GM13977 (cell line): Measurements from ENCODE around the gene IL36G.

ENCODE experiments used
- DNase-seq: peaks from one replicate; pipeline ENCODE4 v3.0.0; 2012; ENCODE audit warnings: low spot score
- CTCF ChIP-seq: IDR thresholded peaks from 2 replicates; pipeline ENCODE4 v1.5.1; 2012; ENCODE audit warnings: mild to moderate bottlenecking, control low read depth; ENCODE audit not compliant: insufficient read depth; ENCODE audit errors: extremely low read depth, missing control alignments
- in situ Hi-C: fragments of 300-500 bp; cut with MboI; formaldehyde crosslinking; loops from one replicate; pipeline ENCODE4 v1.12.0; 2022; ENCODE audit warnings: low sequenced_read_pairs, low pct_unique_long_range_greater_than_20kb, mixed read lengths, inconsistent platforms; ENCODE audit not compliant: unreplicated experiment

IL36G gene

GRCh38 chr2:113012436-113013335, 34.9 kb downstream of the IL36G start:
- in situ Hi-C loops, result no loop called here

GRCh38 chr2:113013336-113013661, 35.5 kb downstream of the IL36G start:
- no peak for DNase-seq
- TF ChIP-seq CTCF, result no peak
- in situ Hi-C loops, result no loop called here

More at GRCh38 chr2:113012436-113013335, 34.9 kb downstream of the IL36G start:
- DNase-seq, result no peak
- TF ChIP-seq CTCF, result no peak

DNA sequence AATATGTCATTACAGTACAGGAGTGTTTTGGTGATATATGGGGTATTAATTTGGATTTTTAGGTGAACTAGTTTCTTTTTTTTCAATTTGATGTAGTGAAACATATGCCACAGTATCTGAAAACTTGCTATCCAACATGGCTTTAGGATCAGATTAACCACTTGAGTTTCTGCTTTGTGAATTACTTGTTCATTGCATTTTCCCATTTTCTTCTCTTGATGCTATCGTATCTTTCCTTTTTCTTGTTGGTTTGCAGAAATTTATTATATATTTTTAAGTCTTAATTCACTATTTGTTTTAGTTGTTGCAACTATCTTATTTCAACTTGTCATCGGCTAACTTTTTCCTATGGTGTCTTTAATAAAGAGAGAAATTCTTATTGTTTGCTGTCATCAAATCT, 36.3 kb downstream of the IL36G start:
- in situ Hi-C loops, result no loop called here
- no peak for TF ChIP-seq CTCF
- DNase-seq, result no peak

DNA sequence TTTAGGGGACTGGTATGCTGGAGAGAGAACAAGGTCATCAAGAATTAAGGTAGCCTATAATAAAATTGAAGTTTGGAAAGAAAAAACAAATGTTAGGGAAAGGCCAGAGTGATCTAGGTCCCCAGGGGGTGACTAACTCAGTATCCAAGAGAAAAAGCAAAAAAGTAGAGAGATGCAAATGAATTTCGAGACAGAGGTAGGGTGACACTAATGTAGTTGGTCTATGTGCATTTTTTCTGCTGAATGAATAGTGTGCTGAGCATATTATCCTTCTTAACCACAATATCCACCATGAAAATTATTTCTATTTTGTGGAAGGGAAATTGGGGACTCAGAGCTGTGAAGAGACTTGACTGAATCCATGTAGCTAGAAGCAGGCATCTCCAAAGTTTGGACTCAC, 37.2 kb downstream of the IL36G start:
- in situ Hi-C loops, result no loop called here
- DNase-seq, result no peak

DNA sequence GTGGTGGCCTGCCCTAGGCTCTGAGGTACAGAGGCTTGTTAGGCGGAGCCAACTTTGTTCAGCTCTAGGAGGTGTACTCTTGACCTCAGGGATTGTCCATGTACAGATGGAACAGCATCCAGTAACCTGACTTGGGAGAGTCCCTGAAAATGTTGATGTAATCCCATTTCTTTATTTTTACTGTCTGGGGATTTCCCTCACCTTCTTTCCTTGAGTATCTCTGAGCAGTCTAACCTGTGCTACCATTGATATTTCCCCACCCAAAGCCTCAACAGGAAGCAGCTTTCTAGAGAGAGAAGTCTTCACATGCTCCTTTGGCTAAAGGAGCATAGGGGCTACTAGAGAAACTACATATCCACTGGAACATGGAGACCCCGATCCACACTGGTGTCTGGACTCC, 37.8 kb downstream of the IL36G start:
- in situ Hi-C loops, result no loop called here
- no peak for TF ChIP-seq CTCF
- no peak for DNase-seq

More for the DNA sequence above, 37.2 kb downstream of the IL36G start:
- no peak for TF ChIP-seq CTCF

- in situ Hi-C loops, result no loop called here
- TF ChIP-seq CTCF, result no peak
- no peak for DNase-seq
Observed at GRCh38 chr2:113018509-113018908, 40.7 kb downstream of the IL36G start.
